ENCODE results near the gene TGFBR3L.
A peak's percentile ranks its signal among the peaks of the same experiment; 100 is the strongest.

- TF ChIP-seq IRF3 (IDR thresholded peaks at IDR 0.05) = peak; percentile 74; the same call in 1 of the 2 replicates
- peak; percentile 98 for TF ChIP-seq MXI1 (IDR thresholded peaks at IDR 0.05; ENCODE audit: low read depth, low read length)
- TF ChIP-seq CTCF (IDR thresholded peaks at IDR 0.05 in 2 of 3, conservative IDR thresholded peaks at IDR 0.05 in 1 of 3; ENCODE audit: control insufficient read depth in 2 of 3, extremely low read depth in 1 of 3, insufficient read depth in 1 of 3, low read depth in 3 of 3, low read length in 3 of 3) = no peak
- no peak for TF ChIP-seq POU2F2 (IDR thresholded peaks at IDR 0.05; ENCODE audit: borderline replicate concordance, low read depth, low read length)
- TF ChIP-seq CREM (IDR thresholded peaks at IDR 0.05; ENCODE audit: low read depth) = peak; percentile 98
- TF ChIP-seq SIX5 (IDR thresholded peaks at IDR 0.05; ENCODE audit: low read depth, low read length, severe bottlenecking) = peak; percentile 44
- no peak for TF ChIP-seq SMC3 (IDR thresholded peaks at IDR 0.05; ENCODE audit: borderline replicate concordance, low read length)
- TF ChIP-seq BMI1 (IDR thresholded peaks at IDR 0.05; ENCODE audit: borderline replicate concordance) = no peak
Observed at GRCh38 chr19:7943444-7944176, 29.0 kb downstream of the TGFBR3L start, which contains the start of gene TIMM44.

All from GM12878 (cell line).